Keratinocyte (primary cell): ENCODE measurements around the gene TERT. TPM values are rescaled to one million over a fixed set of nuclear protein-coding genes. Genes with fewer than 3 reads are reported as not detected.

Source experiments
- DNase-seq: peaks from one replicate; pipeline ENCODE4 v3.0.0-alpha.2; 2011; ENCODE audit warnings: low read depth, missing footprints, low spot score
- FAIRE-seq: peaks from 2 replicates; lab custom pipeline; 2011; peaks lifted over from hg19 to GRCh38; lab: Jason Lieb, UNC
- H2AFZ ChIP-seq: 2 replicates; pipeline ENCODE4 v1.6.0; 2012; ENCODE audit warnings: low read length, control low read depth, inconsistent platforms; ENCODE audit not compliant: control insufficient read depth
- H3K27ac ChIP-seq: 2 replicates; pipeline ENCODE4 v1.5.1; 2011; ENCODE audit warnings: low read length; ENCODE audit not compliant: control insufficient read depth, insufficient read depth
- H3K27me3 ChIP-seq: 3 replicates; pipeline ENCODE4 v1.6.0; 2011; ENCODE audit warnings: low read length; ENCODE audit not compliant: control insufficient read depth, insufficient read depth; ENCODE audit errors: extremely low read depth
- H3K36me3 ChIP-seq, 2 experiments: 2 replicates in 1 of 2; 3 replicates in 1 of 2; pipeline ENCODE4 v1.5.1; 2011; ENCODE audit warnings: low read length in 2 of 2, mild to moderate bottlenecking in 1 of 2; ENCODE audit not compliant: control insufficient read depth in 2 of 2, insufficient read depth in 2 of 2; ENCODE audit errors: extremely low read depth in 1 of 2
- H3K4me1 ChIP-seq: 3 replicates; pipeline ENCODE4 v1.5.1; 2011; ENCODE audit warnings: low read length; ENCODE audit not compliant: control insufficient read depth, insufficient read depth; ENCODE audit errors: extremely low read depth
- H3K4me2 ChIP-seq: 3 replicates; pipeline ENCODE4 v1.6.0; 2011; ENCODE audit warnings: low read depth, low read length; ENCODE audit not compliant: control insufficient read depth, insufficient read depth; ENCODE audit errors: extremely low read depth
- H3K4me3 ChIP-seq, 3 experiments: fragments of 200-600 bp in 1 of 3; sonication (generic) in 1 of 3; 2 replicates in 2 of 3; 3 replicates in 1 of 3; pipeline ENCODE4 v1.5.1; 2011 to 2016; ENCODE audit warnings: low read length in 3 of 3, mild to moderate bottlenecking in 3 of 3, control low read depth in 2 of 3, inconsistent platforms in 1 of 3, low read depth in 1 of 3, mixed read lengths in 1 of 3, mixed run types in 1 of 3, moderate library complexity in 1 of 3; ENCODE audit not compliant: control insufficient read depth in 2 of 3, insufficient read depth in 2 of 3; ENCODE audit errors: extremely low read depth in 1 of 3
- H3K79me2 ChIP-seq: 2 replicates; pipeline ENCODE4 v1.6.0; 2012; ENCODE audit warnings: low read length; ENCODE audit not compliant: control insufficient read depth, insufficient read depth
- H3K9ac ChIP-seq: 3 replicates; pipeline ENCODE4 v1.6.0; 2011; ENCODE audit warnings: low read length; ENCODE audit not compliant: control insufficient read depth, insufficient read depth; ENCODE audit errors: extremely low read depth
- H3K9me1 ChIP-seq: 3 replicates; pipeline ENCODE4 v1.6.0; 2011; ENCODE audit warnings: low read length; ENCODE audit not compliant: control insufficient read depth, insufficient read depth; ENCODE audit errors: extremely low read depth
- H3K9me3 ChIP-seq: 2 replicates; pipeline ENCODE4 v1.5.1; 2012; ENCODE audit warnings: low read depth, low read length; ENCODE audit not compliant: control insufficient read depth
- H4K20me1 ChIP-seq: 3 replicates; pipeline ENCODE4 v1.6.0; 2011; ENCODE audit warnings: low read length; ENCODE audit not compliant: control insufficient read depth, insufficient read depth; ENCODE audit errors: extremely low read depth
- EZH2 ChIP-seq: IDR thresholded peaks from one replicate; pipeline ENCODE4 v1.6.1; 2012; ENCODE audit warnings: inconsistent platforms, mild to moderate bottlenecking, low read length, moderate library complexity
- dilution Hi-C: fragments of 300-500 bp; cut with MboI; formaldehyde crosslinking; loops from one replicate; pipeline ENCODE4 v1.7.0; 2020; ENCODE audit warnings: low sequenced_read_pairs; ENCODE audit not compliant: extremely low pct_ligation_motif_present
- polyA plus RNA-seq, 5 experiments: library from polyadenylated mRNA; depleted of rRNA in 3 of 5; stranded (reverse) in 3 of 5; stranded (forward) in 1 of 5; unstranded in 1 of 5; fragments of >200 nt; gene quantifications; 1 replicate in 1 of 5; 2 replicates in 3 of 5; 3 replicates in 1 of 5; pipeline versions ENCODE4 v1.2.1 to v1.2.3, GENCODE V29; 2011 to 2012; ENCODE audit warnings: missing spikeins in 2 of 5, low read depth in 1 of 5, low replicate concordance in 1 of 5
- TF ChIP-seq, protein P1 (sequence below), 3 experiments: IDR thresholded peaks in 1 of 3; conservative IDR thresholded peaks in 1 of 3; optimal IDR thresholded peaks in 1 of 3; 2 replicates in 2 of 3; 3 replicates in 1 of 3; pipeline versions ENCODE3 to v1.5.1; 2011; ENCODE audit warnings: low read length in 3 of 3, mild to moderate bottlenecking in 3 of 3, moderate library complexity in 2 of 3, control low read depth in 1 of 3, inconsistent platforms in 1 of 3; ENCODE audit not compliant: insufficient read depth in 2 of 3; ENCODE audit errors: extremely low read depth in 1 of 3

Gene TERT
- polyA plus RNA-seq, 1 donor (not counting 4 experiments of a cell fraction or from before 2014, with no cell fraction given): not detected

DNA sequence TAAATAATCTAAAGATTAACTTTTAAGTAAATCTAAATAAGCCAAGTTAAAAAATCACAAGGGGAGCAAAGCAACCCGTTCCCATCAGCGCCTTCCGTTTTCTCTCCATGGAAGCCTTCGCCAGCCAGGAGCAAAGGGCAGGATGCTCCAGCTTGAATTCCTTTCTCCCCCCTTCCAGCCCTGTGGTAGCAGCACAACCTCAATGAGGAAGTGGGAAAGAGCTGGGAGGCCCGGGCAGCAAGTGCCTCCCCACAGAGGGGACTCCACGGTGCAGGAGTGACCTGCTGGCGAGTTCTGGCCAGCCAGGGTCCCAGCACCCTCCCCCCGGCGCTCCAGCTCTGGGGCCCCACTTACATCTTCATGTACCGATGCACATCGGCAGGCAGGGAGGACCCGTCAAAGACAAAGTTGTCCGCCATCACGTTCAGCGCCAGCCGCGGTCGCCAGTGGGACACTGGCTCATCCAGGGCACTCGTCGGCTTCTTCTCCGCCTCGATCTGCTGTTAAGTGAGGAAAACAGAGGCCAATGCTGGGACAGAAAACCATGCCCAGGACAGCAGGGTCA lies 43.7 kb upstream of the TERT start:
- dilution Hi-C loops: no loop called here
- DNase-seq: no peak
- Histone ChIP-seq H3K4me1 (peaks cover 4% of the 10 kb centered on the region), H3K4me3 (no peak overlapping the region), H2AFZ (no peak overlapping the region), H3K9me3 (no peaks in the 10 kb centered on the region), H3K27me3 (no peaks in the 10 kb centered on the region), H3K36me3 (peaks cover 40 to 73% of the 10 kb centered on the region in 2 experiments), H3K27ac (no peak overlapping the region), H3K4me2 (no peak overlapping the region), H3K9me1 (no peaks in the 10 kb centered on the region), H3K79me2 (peaks cover 45% of the 10 kb centered on the region), H4K20me1 (no peaks in the 10 kb centered on the region), H3K9ac (no peak overlapping the region)
- no peak for FAIRE-seq
- no peak for TF ChIP-seq EZH2
- TF ChIP-seq, protein P1, sequence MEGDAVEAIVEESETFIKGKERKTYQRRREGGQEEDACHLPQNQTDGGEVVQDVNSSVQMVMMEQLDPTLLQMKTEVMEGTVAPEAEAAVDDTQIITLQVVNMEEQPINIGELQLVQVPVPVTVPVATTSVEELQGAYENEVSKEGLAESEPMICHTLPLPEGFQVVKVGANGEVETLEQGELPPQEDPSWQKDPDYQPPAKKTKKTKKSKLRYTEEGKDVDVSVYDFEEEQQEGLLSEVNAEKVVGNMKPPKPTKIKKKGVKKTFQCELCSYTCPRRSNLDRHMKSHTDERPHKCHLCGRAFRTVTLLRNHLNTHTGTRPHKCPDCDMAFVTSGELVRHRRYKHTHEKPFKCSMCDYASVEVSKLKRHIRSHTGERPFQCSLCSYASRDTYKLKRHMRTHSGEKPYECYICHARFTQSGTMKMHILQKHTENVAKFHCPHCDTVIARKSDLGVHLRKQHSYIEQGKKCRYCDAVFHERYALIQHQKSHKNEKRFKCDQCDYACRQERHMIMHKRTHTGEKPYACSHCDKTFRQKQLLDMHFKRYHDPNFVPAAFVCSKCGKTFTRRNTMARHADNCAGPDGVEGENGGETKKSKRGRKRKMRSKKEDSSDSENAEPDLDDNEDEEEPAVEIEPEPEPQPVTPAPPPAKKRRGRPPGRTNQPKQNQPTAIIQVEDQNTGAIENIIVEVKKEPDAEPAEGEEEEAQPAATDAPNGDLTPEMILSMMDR (optimal IDR thresholded peaks at IDR 0.05 in 1 of 3, IDR thresholded peaks at IDR 0.05 in 1 of 3, conservative IDR thresholded peaks at IDR 0.05 in 1 of 3; ENCODE audit: extremely low read depth in 1 of 3, insufficient read depth in 2 of 3, low read length in 3 of 3): no peak

DNA sequence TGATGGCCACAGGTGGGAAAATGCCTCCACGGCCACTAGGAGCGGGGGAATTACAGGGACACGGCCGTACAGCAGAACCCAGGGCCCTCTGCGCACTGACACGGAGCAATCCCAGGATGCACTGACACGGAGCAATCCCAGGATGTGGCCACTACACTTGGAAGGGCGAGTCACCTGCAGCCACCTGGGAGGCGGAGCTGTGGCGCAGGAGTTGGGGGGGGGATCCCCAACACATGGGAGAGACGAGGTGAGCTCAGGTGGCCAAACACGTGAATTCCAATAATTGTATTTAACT lies 43.3 kb upstream of the TERT start:
- H3K9me1 ChIP-seq: no peaks in the 10 kb centered on the region
- no peak overlapping the region for H3K27ac ChIP-seq
- TF ChIP-seq, protein P1 (optimal IDR thresholded peaks at IDR 0.05 in 1 of 3, IDR thresholded peaks at IDR 0.05 in 1 of 3, conservative IDR thresholded peaks at IDR 0.05 in 1 of 3; ENCODE audit: extremely low read depth in 1 of 3, insufficient read depth in 2 of 3, low read length in 3 of 3): no peak
- TF ChIP-seq EZH2: no peak
- DNase-seq (no peak), FAIRE-seq (no peak)
- H2AFZ ChIP-seq: no peak overlapping the region
- no peak overlapping the region for H3K4me3 ChIP-seq
- H3K79me2 ChIP-seq: peaks cover 41% of the 10 kb centered on the region
- H3K4me1 ChIP-seq: peaks cover under 1% of the 10 kb centered on the region
- no peaks in the 10 kb centered on the region for H4K20me1 ChIP-seq
- H3K9me3 ChIP-seq: no peaks in the 10 kb centered on the region
- H3K9ac ChIP-seq: no peak overlapping the region
- dilution Hi-C loops: no loop called here
- peaks cover 43 to 73% of the 10 kb centered on the region in 2 experiments for H3K36me3 ChIP-seq
- no peaks in the 10 kb centered on the region for H3K27me3 ChIP-seq
- no peak overlapping the region for H3K4me2 ChIP-seq
